ENCODE results near the gene DDX11. TPM values are rescaled to one million over a fixed set of nuclear protein-coding genes. Genes with fewer than 3 reads are reported as not detected.
"Not testable (repeated sequence)": the region's sequence is repeated elsewhere in the genome, so short reads cannot be mapped to it uniquely, and the experiment has no call there.

Gene DDX11
- total and polyA plus RNA-seq, 12 donors: 3.0 to 16.1 (median 5.8) TPM

DNA sequence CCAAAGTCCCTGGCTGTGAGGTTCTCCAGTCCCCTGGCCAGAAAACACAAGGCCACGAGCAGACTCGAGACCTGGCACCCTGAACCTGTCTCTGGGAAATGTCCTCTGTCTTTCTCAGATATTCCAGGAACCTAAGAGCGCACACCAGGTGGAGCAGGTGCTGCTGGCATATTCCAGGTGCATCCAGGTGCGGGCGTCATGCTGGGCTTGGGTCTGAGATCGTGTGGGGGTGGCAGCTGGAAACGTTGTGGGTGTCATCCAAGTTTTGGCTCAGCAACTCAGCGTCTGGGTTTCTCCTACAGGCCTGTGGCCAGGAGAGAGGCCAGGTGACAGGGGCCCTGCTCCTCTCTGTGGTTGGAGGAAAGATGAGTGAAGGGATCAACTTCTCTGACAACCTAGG, 28.5 kb downstream of the DDX11 start:
- H3K4me1 ChIP-seq; H3K27me3 ChIP-seq; H3K4me3 ChIP-seq; H3K27ac ChIP-seq; intact Hi-C loops (cut with DNase I); H3K9me3 ChIP-seq; DNase-seq; ATAC-seq; H3K36me3 ChIP-seq: not testable (repeated sequence)
- WGBS, 2 donors: 83 to 85% methylated on average over 8 of the region's 8 CpGs

DNA sequence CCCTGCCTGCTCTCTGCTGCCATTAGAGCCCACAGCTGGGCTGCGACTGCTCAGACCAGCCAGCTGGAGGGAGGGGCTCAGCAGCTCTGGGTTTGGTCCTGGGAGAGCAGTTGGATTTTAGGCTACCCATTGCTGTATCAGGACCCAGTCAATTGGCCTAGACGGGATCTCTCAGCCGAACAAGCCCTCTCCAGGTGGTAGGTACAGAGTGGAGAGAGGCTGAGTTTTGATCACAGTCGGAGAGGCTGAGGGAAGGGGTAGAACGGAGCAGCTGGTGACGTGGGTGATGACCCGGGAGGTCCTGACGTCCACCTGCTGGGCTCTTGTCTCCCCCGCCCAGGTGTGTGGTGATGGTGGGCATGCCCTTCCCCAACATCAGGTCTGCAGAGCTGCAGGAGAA, 28.9 kb downstream of the DDX11 start:
- H3K27ac ChIP-seq; H3K9me3 ChIP-seq; ATAC-seq; intact Hi-C loops (cut with DNase I); H3K4me3 ChIP-seq; H3K4me1 ChIP-seq; H3K27me3 ChIP-seq; H3K36me3 ChIP-seq; DNase-seq: not testable (repeated sequence)
- WGBS, 2 donors: 91 to 93% methylated on average over 9 of the region's 9 CpGs

DNA sequence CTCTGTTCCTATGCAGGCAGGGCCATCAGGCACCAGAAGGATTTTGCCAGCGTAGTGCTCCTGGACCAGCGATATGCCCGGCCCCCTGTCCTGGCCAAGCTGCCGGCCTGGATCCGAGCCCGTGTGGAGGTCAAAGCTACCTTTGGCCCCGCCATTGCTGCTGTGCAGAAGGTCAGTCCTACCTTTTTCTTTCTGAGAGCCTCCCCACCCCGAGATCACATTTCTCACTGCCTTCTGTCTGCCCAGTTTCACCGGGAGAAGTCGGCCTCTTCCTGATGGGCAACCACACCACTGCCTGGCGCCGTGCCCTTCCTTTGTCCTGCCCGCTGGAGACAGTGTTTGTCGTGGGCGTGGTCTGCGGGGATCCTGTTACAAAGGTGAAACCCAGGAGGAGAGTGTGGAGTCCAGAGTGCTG, 29.9 kb downstream of the DDX11 start:
- H3K4me3 ChIP-seq; DNase-seq; H3K36me3 ChIP-seq; intact Hi-C loops (cut with DNase I); H3K27ac ChIP-seq; H3K9me3 ChIP-seq; H3K27me3 ChIP-seq; H3K4me1 ChIP-seq: not testable (repeated sequence)
- ATAC-seq: peak in 1 of 8 donors; percentile 19
- WGBS, 2 donors: 76 to 79% methylated on average over 16 of the region's 16 CpGs

DNA sequence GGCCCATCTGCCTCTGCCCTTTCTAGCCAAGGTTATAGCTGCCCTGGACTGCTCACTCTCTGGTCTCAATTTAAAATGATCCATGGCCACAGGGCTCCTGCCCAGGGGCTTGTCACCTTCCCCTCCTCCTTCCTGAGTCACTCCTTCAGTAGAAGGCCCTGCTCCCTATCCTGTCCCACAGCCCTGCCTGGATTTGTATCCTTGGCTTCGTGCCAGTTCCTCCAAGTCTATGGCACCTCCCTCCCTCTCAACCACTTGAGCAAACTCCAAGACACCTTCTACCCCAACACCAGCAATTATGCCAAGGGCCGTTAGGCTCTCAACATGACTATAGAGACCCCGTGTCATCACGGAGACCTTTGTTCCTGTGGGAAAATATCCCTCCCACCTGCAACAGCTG, 30.6 kb downstream of the DDX11 start:
- H3K4me1 ChIP-seq; H3K27me3 ChIP-seq; H3K36me3 ChIP-seq; DNase-seq; H3K4me3 ChIP-seq; H3K9me3 ChIP-seq; H3K27ac ChIP-seq; intact Hi-C loops (cut with DNase I): not testable (repeated sequence)
- ATAC-seq: peak in 1 of 8 donors; percentile 20
- WGBS, 2 donors: 67 to 71% methylated on average over 3 to 4 of the region's 4 CpGs

DNA sequence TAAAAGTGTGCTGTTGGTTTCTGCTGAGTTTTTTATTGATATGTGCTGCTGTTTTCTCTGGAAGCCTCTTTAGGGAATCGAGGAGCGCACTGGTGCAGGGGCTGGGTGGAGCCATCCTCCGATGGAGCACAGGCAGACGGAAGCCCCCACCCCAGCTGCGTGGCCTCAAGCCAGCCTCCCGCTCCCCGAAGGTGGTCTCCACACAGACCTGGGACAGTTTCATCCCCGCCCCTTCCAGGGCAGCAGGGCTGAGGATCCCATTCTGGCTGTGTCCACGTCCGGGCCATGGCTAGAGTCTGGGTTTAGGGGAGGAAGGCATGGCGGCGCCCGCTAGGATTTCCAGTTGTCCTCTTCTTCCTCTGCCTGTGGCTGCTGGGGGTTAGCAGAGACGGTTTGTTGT, 31.1 kb downstream of the DDX11 start:
- H3K27ac ChIP-seq; H3K27me3 ChIP-seq; ATAC-seq; DNase-seq; H3K36me3 ChIP-seq; intact Hi-C loops (cut with DNase I); H3K4me1 ChIP-seq; H3K4me3 ChIP-seq; H3K9me3 ChIP-seq: not testable (repeated sequence)
- whole genome bisulfite sequencing, 2 donors: 86 to 88% methylated on average over 11 to 14 of the region's 14 CpGs

DNA sequence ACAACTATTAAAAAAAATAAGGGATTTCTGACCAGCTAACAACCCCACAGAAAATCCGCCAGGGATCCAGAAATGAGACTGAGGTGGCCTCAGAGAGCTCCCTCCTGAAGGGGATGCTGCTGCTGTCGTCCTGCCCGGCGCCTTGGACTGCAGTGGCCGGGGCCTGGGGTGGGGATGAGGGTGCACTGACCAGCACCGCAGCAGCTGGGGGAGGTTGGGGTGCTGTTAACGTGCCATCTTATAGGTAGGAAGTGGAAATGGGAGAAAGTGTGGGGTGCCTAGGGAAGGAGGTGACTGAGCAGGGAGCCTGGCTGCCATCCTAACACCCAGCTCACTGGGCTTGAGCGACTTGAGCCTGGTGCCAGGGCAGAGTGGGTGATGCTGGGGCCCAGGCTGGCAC, 32.0 kb downstream of the DDX11 start:
- Histone ChIP-seq H3K36me3 (peaks cover 0 to 3% (median 0%) of the 10 kb centered on the region in 9 donors), H3K4me3 (no peak overlapping the region), H3K4me1 (no peaks in the 10 kb centered on the region), H3K27ac (no peak overlapping the region), H3K9me3 (no peaks in the 10 kb centered on the region), H3K27me3 (no peaks in the 10 kb centered on the region)
- 83 to 85% methylated on average over 8 of the region's 8 CpGs for WGBS, 2 donors
- ATAC-seq (no peak), DNase-seq (no peak)
- intact Hi-C loops (cut with DNase I): no loop called here
- TF ChIP-seq, protein P1, sequence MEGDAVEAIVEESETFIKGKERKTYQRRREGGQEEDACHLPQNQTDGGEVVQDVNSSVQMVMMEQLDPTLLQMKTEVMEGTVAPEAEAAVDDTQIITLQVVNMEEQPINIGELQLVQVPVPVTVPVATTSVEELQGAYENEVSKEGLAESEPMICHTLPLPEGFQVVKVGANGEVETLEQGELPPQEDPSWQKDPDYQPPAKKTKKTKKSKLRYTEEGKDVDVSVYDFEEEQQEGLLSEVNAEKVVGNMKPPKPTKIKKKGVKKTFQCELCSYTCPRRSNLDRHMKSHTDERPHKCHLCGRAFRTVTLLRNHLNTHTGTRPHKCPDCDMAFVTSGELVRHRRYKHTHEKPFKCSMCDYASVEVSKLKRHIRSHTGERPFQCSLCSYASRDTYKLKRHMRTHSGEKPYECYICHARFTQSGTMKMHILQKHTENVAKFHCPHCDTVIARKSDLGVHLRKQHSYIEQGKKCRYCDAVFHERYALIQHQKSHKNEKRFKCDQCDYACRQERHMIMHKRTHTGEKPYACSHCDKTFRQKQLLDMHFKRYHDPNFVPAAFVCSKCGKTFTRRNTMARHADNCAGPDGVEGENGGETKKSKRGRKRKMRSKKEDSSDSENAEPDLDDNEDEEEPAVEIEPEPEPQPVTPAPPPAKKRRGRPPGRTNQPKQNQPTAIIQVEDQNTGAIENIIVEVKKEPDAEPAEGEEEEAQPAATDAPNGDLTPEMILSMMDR (IDR thresholded peaks at IDR 0.05): no peak

DNA sequence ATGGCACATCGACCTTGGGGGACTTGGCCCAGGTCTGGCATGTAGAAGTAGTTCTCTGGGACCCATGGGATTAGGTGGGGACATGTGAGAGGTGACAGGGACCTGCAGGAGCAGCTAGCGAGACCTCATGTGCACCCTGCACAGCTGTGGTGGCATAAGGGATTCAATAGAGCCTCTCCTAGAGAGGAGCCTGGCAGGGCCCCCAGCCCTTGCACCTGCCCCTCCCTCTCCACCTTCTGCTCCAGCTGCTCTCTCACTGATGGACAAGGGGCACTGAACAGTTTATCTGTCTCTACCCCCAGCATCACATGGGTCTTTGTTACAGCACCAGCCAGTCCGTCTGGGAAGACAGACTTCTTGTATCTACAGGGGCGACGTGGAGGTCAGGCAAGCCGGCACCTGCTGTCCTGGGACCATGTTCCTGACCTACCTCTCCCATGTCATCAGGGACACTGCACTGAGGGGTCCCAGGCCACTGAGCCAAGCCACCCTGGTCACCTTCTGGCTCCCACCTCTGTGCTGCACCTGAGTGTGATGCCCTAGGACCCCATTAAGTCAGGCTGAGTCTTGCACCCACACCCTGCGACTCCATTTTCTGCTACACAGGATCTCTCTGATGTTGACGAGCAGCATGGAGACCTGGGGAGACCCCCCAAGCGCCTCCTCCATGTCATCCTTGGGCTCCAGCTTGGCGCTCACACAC, 32.6 kb downstream of the DDX11 start:
- H3K4me3 ChIP-seq: no peak overlapping the region
- no peak overlapping the region for H3K27ac ChIP-seq
- 83 to 90% methylated on average over 10 of the region's 10 CpGs for WGBS, 2 donors
- no peaks in the 10 kb centered on the region for H3K9me3 ChIP-seq
- TF ChIP-seq, protein P1 (IDR thresholded peaks at IDR 0.05): no peak
- H3K4me1 ChIP-seq: no peaks in the 10 kb centered on the region
- H3K36me3 ChIP-seq: peaks cover 0 to 3% (median 0%) of the 10 kb centered on the region in 9 donors
- intact Hi-C loops (cut with DNase I): no loop called here
- H3K27me3 ChIP-seq: no peaks in the 10 kb centered on the region
- DNase-seq: no peak
- peak in 1 of 8 donors; percentile 7 for ATAC-seq

DNA sequence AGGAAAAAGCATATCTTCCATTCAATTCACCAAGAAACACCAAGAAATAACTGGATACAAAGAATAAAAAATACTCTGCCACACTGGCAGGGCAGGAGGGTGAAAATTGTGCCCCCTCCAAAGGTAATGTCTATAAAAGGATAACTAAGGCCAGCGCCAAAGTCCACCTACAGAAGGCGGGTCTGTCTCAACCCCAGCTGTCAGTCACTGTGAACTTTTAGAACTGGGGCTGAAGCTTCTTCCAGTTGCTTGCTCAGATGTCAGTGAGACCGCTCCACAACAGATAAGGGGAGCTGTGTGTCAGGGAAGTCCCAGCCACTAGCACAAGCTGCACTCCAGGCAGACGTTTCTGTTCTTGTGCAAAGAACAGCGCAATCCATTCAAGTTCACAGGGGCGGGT, 36.1 kb downstream of the DDX11 start:
- not testable (repeated sequence) for H3K27ac ChIP-seq, H3K27me3 ChIP-seq, H3K36me3 ChIP-seq, H3K4me3 ChIP-seq, H3K4me1 ChIP-seq, H3K9me3 ChIP-seq, ATAC-seq, DNase-seq
- WGBS, 2 donors: 57 to 58% methylated on average over 6 of the region's 6 CpGs
- intact Hi-C loops (cut with DNase I): loop anchor here in 2 of 10 donors (10.0 kb wide), 1 partner anchor 125 kb away; no protein-coding TSS in a partner anchor

DNA sequence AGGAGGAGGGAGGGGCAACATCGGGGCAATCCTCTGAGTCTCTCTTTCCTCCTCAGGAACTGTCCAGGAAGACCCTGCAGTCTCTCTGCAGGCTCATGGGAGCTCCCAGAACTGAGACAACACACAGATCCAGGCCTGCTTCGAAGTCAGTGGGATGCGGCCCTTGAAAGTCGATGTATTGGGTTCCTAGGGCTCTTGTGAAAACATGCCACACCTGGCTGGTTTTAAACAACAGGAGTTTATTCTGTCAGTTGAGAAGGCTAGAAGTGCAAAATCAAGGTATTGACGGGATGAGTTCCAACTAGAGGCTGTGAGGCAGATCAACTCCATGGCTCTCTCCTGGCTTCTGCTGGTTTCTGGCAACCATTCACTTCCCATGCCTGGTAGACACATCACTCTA, 36.6 kb downstream of the DDX11 start:
- intact Hi-C loops (cut with DNase I): loop anchor here in 2 of 10 donors (10.0 kb wide), 1 partner anchor 125 kb away; no protein-coding TSS in a partner anchor
- not testable (repeated sequence) for ATAC-seq, H3K4me1 ChIP-seq, DNase-seq, H3K9me3 ChIP-seq, H3K36me3 ChIP-seq, H3K27ac ChIP-seq, H3K27me3 ChIP-seq, H3K4me3 ChIP-seq
- WGBS, 2 donors: 59 to 61% methylated on average over 5 of the region's 5 CpGs

All from heart right ventricle (tissue), 16 donors.